SK-N-SH treated with all-trans-retinoic acid at 6 μM for 48 hours (cell line): ENCODE results near the gene TSBP1.

Experiments
- ATAC-seq: fragments of 200-7000 bp; cut with Tn5 transposase; 3 replicates; pipeline ENCODE4 v1.9.1; 2020; ENCODE audit warnings: mild to moderate bottlenecking, moderate library complexity
- ARNTL ChIP-seq: fragments of 450-650 bp; formaldehyde crosslinking; IDR thresholded peaks from 2 replicates; pipeline ENCODE4 v1.5.0; 2020; ENCODE audit warnings: low read depth, mild to moderate bottlenecking, moderate library complexity, borderline replicate concordance
- BACH2 ChIP-seq: fragments of 250-450 bp; sonication (Bioruptor Pico); IDR thresholded peaks from 2 replicates; pipeline ENCODE4 v1.9.0; 2021; ENCODE audit warnings: mild to moderate bottlenecking, borderline replicate concordance
- ESRRG ChIP-seq: fragments of 250-450 bp; sonication (Bioruptor Pico); IDR thresholded peaks from 2 replicates; pipeline ENCODE4 v1.6.1; 2021; ENCODE audit warnings: mild to moderate bottlenecking
- GLIS3 ChIP-seq: fragments of 250-450 bp; sonication (Bioruptor Pico); IDR thresholded peaks from 2 replicates; pipeline ENCODE4 v1.5.0; 2020; ENCODE audit warnings: mild to moderate bottlenecking, moderate library complexity
- ISL1 ChIP-seq: fragments of 250-450 bp; sonication (Bioruptor Pico); IDR thresholded peaks from 2 replicates; pipeline ENCODE4 v2.1.2; 2022; ENCODE audit warnings: mild to moderate bottlenecking, moderate library complexity
- OSR1 ChIP-seq: fragments of 250-450 bp; sonication (Bioruptor Pico); IDR thresholded peaks from 2 replicates; pipeline ENCODE4 v1.8.0; 2022; ENCODE audit warnings: moderate library complexity, mild to moderate bottlenecking, inconsistent platforms
- PATZ1 ChIP-seq: fragments of 250-450 bp; sonication (Bioruptor Pico); IDR thresholded peaks from 2 replicates; pipeline ENCODE4 v1.8.0; 2020; ENCODE audit warnings: mild to moderate bottlenecking, moderate library complexity, borderline replicate concordance
- PPARA ChIP-seq: fragments of 250-450 bp; sonication (Bioruptor Pico); IDR thresholded peaks from 2 replicates; pipeline ENCODE4 v1.5.0; 2020; ENCODE audit warnings: mild to moderate bottlenecking, borderline replicate concordance
- RARB ChIP-seq: fragments of 250-450 bp; sonication (Bioruptor Pico); IDR thresholded peaks from 2 replicates; pipeline ENCODE4 v1.8.0; 2021; ENCODE audit warnings: mild to moderate bottlenecking, moderate library complexity
- SNAI2 ChIP-seq: fragments of 250-450 bp; sonication (Bioruptor Pico); IDR thresholded peaks from 2 replicates; pipeline ENCODE4 v1.5.0; 2020; ENCODE audit warnings: mild to moderate bottlenecking, moderate library complexity
- TCF4 ChIP-seq: fragments of 250-450 bp; sonication (Bioruptor Pico); IDR thresholded peaks from 2 replicates; pipeline ENCODE4 v1.8.0; 2021; ENCODE audit warnings: mild to moderate bottlenecking, moderate library complexity, borderline replicate concordance
- TOX ChIP-seq: fragments of 250-450 bp; sonication (Bioruptor Pico); IDR thresholded peaks from 2 replicates; pipeline ENCODE4 v1.8.0; 2021; ENCODE audit warnings: mild to moderate bottlenecking, moderate library complexity, borderline replicate concordance
- TSHZ2 ChIP-seq: fragments of 250-450 bp; sonication (Bioruptor Pico); IDR thresholded peaks from 2 replicates; pipeline ENCODE4 v1.5.0; 2020; ENCODE audit warnings: mild to moderate bottlenecking, moderate library complexity
- ZC3H10 ChIP-seq: fragments of 250-450 bp; sonication (Bioruptor Pico); IDR thresholded peaks from 2 replicates; pipeline ENCODE4 v1.5.1; 2021; ENCODE audit warnings: mild to moderate bottlenecking, moderate library complexity
- ZFP3 ChIP-seq: fragments of 250-450 bp; sonication (Bioruptor Pico); IDR thresholded peaks from 2 replicates; pipeline ENCODE4 v1.5.0; 2020; ENCODE audit warnings: mild to moderate bottlenecking, moderate library complexity
- ZFP30 ChIP-seq: fragments of 450-650 bp; formaldehyde crosslinking; IDR thresholded peaks from 2 replicates; pipeline ENCODE4 v1.5.0; 2022; ENCODE audit warnings: mild to moderate bottlenecking, moderate library complexity
- ZNF565 ChIP-seq: fragments of 450-650 bp; formaldehyde crosslinking; conservative IDR thresholded peaks from 2 replicates; pipeline ENCODE4 v1.5.0; 2020; ENCODE audit warnings: low read depth, mild to moderate bottlenecking, moderate library complexity
- ZNF70 ChIP-seq: fragments of 450-650 bp; formaldehyde crosslinking; IDR thresholded peaks from 2 replicates; pipeline ENCODE4 v1.5.0; 2020; ENCODE audit warnings: mild to moderate bottlenecking, moderate library complexity
- ZNF8 ChIP-seq: fragments of 450-650 bp; formaldehyde crosslinking; IDR thresholded peaks from 2 replicates; pipeline ENCODE4 v1.5.0; 2020; ENCODE audit warnings: mild to moderate bottlenecking, moderate library complexity
- TF ChIP-seq, protein P1 (sequence below): fragments of 250-450 bp; sonication (Bioruptor Pico); IDR thresholded peaks from 2 replicates; pipeline ENCODE4 v1.8.0; 2021; ENCODE audit warnings: low read depth, mild to moderate bottlenecking, moderate library complexity, borderline replicate concordance
- TF ChIP-seq, protein P2 (sequence below): fragments of 250-450 bp; sonication (Bioruptor Pico); IDR thresholded peaks from 2 replicates; pipeline ENCODE4 v1.5.1; 2021; ENCODE audit warnings: mild to moderate bottlenecking, moderate library complexity

Gene TSBP1

DNA sequence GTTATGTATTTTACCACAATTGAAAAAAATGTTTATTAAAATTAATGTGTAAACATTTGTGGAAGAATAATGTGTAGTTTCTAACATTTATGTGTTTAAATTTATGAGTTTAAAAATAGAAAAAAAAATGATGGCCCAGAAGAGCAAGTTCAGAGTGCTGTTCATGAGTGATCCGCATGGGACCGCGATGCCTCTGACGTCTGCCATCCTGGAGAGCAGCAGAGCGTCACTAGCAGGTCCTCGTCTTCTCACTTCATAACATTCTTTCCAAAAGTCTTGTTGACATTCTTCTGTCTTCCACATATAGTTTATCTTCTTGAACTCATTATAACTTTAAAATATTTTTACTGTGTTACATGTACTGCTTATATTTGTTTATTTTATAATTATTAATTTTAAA is 19.8 kb upstream of the TSBP1 start:
- no peak for ATAC-seq
- TF ChIP-seq SNAI2 = no peak
- no peak for TF ChIP-seq ZFP3 (CRISPR knock-in tag)
- no peak for TF ChIP-seq PPARA (CRISPR knock-in tag)
- no peak for TF ChIP-seq BACH2

GRCh38 chr6:32387589-32388340 is 16.1 kb upstream of the TSBP1 start:
- no peak for TF ChIP-seq ZC3H10 (CRISPR knock-in tag)
- TF ChIP-seq ISL1 (CRISPR knock-in tag) = no peak
- TF ChIP-seq PPARA (CRISPR knock-in tag) = no peak
- TF ChIP-seq ZNF565 (CRISPR knock-in tag) = no peak
- no peak for ATAC-seq

DNA sequence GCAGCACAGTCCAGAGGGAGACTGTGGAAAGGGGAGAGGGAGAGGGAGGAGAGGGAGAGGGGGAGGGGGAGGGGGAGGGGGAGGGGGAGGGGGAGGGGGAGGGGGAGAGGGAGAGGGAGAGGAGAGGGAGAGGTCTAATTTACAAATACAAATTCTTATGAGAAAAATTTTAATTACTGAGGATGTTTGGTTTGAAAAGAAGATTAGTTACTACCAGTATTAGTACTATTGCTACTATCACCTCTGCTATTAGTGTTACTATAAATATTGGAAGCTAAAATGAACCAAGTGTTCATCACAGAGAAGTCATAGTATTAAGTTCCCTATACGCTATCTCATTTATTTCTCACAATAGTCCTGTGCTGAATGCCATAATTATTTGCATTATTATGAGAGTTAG is 14.3 kb upstream of the TSBP1 start:
- no peak for ATAC-seq
- TF ChIP-seq RARB (CRISPR knock-in tag) = no peak
- no peak for TF ChIP-seq PPARA (CRISPR knock-in tag)
- no peak for TF ChIP-seq ZNF70 (CRISPR knock-in tag)
- no peak for TF ChIP-seq ZFP30
- no peak for TF ChIP-seq TCF4
- no peak for TF ChIP-seq GLIS3 (CRISPR knock-in tag)
- TF ChIP-seq TOX (CRISPR knock-in tag) = no peak
- no peak for TF ChIP-seq ESRRG
- TF ChIP-seq, protein P1, sequence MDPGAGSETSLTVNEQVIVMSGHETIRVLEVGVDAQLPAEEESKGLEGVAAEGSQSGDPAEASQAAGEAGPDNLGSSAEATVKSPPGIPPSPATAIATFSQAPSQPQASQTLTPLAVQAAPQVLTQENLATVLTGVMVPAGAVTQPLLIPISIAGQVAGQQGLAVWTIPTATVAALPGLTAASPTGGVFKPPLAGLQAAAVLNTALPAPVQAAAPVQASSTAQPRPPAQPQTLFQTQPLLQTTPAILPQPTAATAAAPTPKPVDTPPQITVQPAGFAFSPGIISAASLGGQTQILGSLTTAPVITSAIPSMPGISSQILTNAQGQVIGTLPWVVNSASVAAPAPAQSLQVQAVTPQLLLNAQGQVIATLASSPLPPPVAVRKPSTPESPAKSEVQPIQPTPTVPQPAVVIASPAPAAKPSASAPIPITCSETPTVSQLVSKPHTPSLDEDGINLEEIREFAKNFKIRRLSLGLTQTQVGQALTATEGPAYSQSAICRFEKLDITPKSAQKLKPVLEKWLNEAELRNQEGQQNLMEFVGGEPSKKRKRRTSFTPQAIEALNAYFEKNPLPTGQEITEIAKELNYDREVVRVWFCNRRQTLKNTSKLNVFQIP (CRISPR knock-in tag) = no peak
- TF ChIP-seq, protein P2, sequence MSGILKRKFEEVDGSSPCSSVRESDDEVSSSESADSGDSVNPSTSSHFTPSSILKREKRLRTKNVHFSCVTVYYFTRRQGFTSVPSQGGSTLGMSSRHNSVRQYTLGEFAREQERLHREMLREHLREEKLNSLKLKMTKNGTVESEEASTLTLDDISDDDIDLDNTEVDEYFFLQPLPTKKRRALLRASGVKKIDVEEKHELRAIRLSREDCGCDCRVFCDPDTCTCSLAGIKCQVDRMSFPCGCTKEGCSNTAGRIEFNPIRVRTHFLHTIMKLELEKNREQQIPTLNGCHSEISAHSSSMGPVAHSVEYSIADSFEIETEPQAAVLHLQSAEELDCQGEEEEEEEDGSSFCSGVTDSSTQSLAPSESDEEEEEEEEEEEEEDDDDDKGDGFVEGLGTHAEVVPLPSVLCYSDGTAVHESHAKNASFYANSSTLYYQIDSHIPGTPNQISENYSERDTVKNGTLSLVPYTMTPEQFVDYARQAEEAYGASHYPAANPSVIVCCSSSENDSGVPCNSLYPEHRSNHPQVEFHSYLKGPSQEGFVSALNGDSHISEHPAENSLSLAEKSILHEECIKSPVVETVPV (CRISPR knock-in tag) = no peak
- TF ChIP-seq PATZ1 (CRISPR knock-in tag) = no peak
- TF ChIP-seq OSR1 (CRISPR knock-in tag) = no peak
- no peak for TF ChIP-seq SNAI2
- TF ChIP-seq ZC3H10 (CRISPR knock-in tag) = no peak
- no peak for TF ChIP-seq ZNF565 (CRISPR knock-in tag)
- TF ChIP-seq, all 23 proteins: peak for 0

DNA sequence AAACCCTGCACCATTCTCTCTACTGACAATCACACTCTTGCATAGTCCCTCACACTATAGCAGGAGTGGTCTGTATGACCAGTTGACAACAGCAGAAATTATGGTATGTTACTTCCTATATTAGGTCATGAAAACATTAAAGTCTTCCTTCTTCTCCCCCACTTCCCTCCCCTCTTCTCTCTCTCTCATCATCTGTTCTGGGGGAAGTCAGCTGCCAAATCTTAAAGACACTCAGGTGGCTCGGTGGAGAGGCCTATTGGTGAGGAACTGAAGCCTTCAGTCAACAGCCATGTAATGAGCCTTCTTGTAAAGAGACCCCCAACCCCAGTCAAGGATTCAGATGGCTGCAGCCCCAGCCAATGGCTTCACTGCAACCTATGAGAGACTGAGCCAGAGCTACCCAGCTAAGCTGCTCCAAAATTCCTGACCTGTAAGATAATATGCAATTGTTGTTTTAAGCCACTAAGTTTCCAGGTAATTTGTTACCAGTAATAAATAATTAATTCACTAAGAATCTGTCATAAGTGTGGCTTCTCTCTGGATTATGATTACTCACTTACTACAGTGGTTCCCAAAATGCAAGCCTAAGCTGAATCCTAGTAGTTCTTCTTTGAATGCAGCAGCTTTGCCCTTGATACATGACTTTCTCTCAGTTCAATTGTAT is 11.2 kb upstream of the TSBP1 start:
- ATAC-seq = no peak
- TF ChIP-seq ZNF70 (CRISPR knock-in tag) = no peak
- TF ChIP-seq, protein P2 (CRISPR knock-in tag) = no peak
- no peak for TF ChIP-seq ZNF565 (CRISPR knock-in tag)
- TF ChIP-seq RARB (CRISPR knock-in tag) = no peak
- no peak for TF ChIP-seq BACH2
- no peak for TF ChIP-seq ZC3H10 (CRISPR knock-in tag)
- TF ChIP-seq ZNF8 (CRISPR knock-in tag) = no peak
- TF ChIP-seq PPARA (CRISPR knock-in tag) = no peak
- TF ChIP-seq SNAI2 = no peak
- no peak for TF ChIP-seq ARNTL
- no peak for TF ChIP-seq OSR1 (CRISPR knock-in tag)
- TF ChIP-seq, protein P1 (CRISPR knock-in tag) = no peak
- TF ChIP-seq TOX (CRISPR knock-in tag) = no peak
- TF ChIP-seq GLIS3 (CRISPR knock-in tag) = no peak
- TF ChIP-seq TSHZ2 (CRISPR knock-in tag) = no peak
- TF ChIP-seq ISL1 (CRISPR knock-in tag) = no peak
